NOMO-1 treated with DMSO at 0.1 percent for 48 hours (cell line): ENCODE data around the gene PHTF1.
"Not testable (repeated sequence)": the region's sequence is repeated elsewhere in the genome, so short reads cannot be mapped to it uniquely, and the experiment has no call there.

Source experiments
- DNase-seq: peaks from one replicate; lab custom pipeline; 2025; ENCODE audit not compliant: unreplicated experiment; lab: John Stamatoyannopoulos, UW

The PHTF1 gene

DNA sequence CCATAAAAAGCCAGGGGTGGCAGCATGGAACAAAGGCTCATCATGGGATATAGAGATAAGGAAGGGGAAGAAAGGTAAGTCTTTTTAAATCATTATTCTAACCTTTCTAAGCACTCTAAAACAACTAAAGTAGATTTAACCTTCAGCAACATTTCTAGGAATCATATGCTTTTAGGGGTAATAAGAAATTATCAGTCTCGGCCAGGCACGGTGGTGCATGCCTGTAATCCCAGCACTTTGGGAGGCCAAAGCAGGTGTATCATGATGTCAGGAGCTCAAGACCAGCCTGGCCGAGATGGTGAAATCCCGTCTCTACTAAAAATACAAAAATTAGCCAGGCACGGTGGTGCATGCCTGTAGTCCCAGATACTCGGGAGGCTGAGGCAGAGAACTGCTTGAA lies 20.3 kb upstream of the PHTF1 start:
- DNase-seq, result no peak

- no peak for DNase-seq
These were observed 18.3 kb upstream of the PHTF1 start for GRCh38 chr1:113777561-113777960.

GRCh38 chr1:113770031-113770430 lies 10.7 kb upstream of the PHTF1 start:
- no peak for DNase-seq

DNA sequence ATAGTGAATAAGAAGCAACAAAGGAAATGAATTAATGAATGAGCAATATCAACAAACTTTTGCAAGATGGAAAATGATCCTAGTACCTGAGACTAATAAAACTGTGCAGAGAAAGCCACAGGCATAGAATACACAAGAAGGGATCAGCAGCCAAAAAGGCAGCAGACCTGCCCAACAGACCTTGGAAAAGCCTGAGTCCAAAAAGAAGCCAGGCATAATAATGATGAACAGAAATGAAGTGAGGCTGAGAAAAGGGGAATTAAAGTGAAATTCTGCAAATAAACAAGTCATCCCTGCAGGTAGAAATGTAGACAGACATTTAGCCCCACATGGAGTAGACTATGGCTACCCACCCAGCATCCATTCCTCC lies 10.3 kb upstream of the PHTF1 start:
- no peak for DNase-seq

DNA sequence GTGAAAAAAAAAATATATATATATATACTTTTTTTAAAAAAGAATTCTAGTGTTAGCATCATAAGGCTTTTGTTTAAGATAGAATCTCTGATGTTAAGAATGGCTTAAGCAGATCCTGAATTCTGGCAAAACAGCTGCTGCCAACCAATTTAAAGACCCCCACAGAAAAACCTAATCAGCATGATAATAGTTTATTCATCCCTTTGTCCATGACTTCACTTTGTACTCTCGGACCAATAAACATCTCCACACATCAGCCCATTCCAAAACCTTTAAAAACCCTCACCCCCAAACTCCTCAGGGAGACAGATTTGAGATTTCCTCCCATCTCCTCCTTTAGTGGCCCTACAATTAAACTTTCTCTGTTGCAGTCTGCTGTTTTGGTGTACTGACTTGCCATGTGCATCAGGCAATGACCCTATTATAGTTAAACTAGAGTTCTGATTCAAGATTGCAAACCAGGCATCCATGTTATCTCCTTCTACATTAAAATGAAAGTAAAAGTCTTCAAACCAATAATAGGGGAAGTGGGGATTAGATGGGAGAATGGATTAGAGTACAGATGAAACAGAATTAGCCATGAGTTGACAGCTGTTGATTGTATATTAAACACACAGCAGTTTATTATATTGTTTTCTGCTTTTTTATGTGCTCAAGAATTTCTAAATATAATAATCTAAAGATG lies 9.8 kb upstream of the PHTF1 start:
- DNase-seq, result peak; percentile 36

GRCh38 chr1:113765306-113766230 lies 6.3 kb upstream of the PHTF1 start:
- no peak for DNase-seq

- DNase-seq, result no peak
These were observed 4.4 kb upstream of the PHTF1 start for GRCh38 chr1:113763661-113764060.

GRCh38 chr1:113761937-113762336 lies 2.7 kb upstream of the PHTF1 start:
- DNase-seq, result no peak

GRCh38 chr1:113760102-113761080 lies 1.1 kb upstream of the PHTF1 start:
- DNase-seq, result no peak

- peak; percentile 33 for DNase-seq
These were observed 504 bp downstream of the PHTF1 start for GRCh38 chr1:113758631-113759332.

DNA sequence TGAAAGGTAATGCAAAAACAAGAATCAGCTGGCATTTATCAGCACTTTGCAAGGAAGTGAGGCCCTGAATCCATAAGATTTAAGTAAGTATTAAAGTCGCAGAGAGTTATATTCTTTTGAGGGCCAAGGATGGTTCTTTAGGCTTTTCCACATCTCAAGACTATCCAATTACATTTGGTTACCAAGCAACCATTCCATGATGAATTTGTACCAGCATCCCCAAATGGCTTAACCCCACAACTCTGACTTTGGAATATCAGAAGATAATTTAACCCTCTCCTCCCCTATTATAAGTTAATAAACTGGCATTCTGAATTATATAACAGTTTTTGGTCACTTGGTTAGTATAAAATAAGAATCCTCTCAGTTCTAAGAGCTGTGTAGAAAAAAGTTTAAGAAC lies 2.8 kb downstream of the PHTF1 start:
- DNase-seq, result no peak

DNA sequence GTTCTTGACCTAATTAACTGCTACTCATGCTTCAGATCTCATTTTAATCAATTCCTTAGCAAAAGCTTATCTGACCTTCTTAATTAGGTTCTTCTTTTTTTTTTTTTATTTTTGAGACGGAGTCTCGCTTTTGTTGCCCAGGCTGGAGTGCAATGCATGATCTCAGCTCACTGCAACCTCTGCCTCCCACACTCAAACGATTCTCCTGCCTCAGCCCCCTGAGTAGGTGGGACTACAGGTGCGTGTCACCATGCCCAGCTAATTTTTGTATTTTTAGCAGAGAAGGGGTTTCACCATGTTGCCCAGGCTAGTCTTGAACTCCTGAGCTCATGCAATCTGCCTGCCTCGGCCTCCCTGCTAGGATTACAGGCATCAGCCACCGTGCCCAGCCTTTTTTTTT lies 6.0 kb downstream of the PHTF1 start:
- DNase-seq, result not testable (repeated sequence)

DNA sequence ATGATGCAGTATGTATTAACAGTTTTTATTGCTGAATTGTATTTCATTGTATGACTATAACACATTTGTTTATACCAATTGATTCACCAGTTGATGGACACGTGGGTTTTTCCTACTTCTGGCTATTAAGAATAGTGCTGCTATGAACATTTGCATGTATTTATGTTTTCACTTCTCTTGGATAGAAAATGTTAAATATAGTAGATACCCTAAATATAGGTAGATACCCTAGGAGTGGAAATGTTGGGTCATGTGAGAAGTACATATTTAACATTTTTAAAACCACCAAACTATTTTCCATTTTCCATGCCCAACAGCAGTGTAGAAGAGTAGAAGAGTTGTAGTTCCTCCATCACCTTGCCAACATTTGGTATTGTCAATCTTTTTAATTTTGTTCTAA lies 7.8 kb downstream of the PHTF1 start:
- no peak for DNase-seq

GRCh38 chr1:113751114-113751513 lies 8.2 kb downstream of the PHTF1 start:
- DNase-seq, result no peak

DNA sequence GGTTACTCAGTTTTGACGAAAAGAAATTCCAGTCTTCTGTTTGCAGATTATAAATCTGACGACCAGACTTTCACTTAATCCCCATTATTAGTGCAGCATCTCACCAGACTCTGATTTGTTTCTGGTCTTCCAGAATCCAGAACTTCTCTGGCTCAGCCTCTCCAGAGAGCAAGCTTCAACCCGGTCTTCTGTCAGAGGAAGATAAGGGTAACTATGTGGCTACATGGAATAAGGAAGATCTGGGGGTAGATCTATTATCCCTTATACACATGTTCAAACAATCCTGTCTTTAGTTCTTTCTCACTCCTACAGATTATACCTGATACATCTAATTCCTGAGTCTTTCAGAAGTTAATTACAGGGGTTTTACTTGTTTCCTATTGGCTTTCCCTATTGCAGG lies 9.9 kb downstream of the PHTF1 start:
- no peak for DNase-seq

DNA sequence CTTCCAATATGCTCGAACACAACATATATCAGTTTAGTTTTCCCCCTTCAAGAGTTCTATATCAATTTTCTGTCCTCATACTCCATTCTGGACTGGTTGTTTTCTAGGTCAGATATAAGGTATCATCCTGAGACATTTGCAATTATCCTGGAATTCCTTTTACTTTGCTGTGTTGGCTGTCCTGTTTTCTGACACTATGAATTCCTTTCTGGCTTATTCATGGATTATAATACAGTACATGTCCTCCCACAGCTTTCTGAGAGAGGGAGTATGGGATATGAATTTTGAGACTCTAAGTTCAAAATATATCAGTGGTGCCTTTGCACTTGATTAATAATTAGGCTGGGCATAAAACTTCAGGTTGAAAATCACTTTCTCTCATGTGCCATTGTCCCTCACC lies 11.9 kb downstream of the PHTF1 start:
- DNase-seq, result no peak

DNA sequence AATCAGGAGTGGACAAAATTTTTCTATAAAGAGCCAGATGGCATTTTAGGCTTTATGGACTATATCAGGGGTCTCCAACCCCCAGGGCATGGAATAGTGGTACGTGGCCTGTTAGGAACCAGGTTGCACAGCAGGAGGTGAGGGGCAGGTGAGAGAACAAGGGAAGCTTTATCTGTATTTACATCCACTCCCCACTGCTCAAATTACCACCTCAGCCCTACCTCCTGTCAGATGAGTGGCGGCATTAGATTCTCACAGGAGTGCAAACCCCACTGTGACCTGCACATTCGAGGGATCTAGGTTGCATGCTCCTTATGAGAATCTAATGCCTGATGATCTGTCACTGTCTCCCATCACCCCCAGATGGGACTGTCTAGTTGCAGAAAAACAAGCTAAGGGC lies 13.9 kb downstream of the PHTF1 start:
- no peak for DNase-seq

GRCh38 chr1:113744114-113744513 lies 15.2 kb downstream of the PHTF1 start:
- DNase-seq, result no peak

- DNase-seq, result no peak
These were observed 16.8 kb downstream of the PHTF1 start for GRCh38 chr1:113742515-113742914.

- no peak for DNase-seq
These were observed 24.8 kb downstream of the PHTF1 start for GRCh38 chr1:113734357-113735055.
